Naive B cell (primary cell): ENCODE data around the gene SVOPL. TPM values are rescaled to one million over a fixed set of nuclear protein-coding genes. Genes with fewer than 3 reads are reported as not detected.
"Not testable (repeated sequence)": the region's sequence is repeated elsewhere in the genome, so short reads cannot be mapped to it uniquely, and the experiment has no call there.

Source experiments
- ATAC-seq, 2 donors: fragments of 150-1000 bp; cut with Tn5 transposase; 2 replicates each; pipeline ENCODE4 v1.10.0; 2021; ENCODE audit warnings: low read depth in 2 of 2, mild to moderate bottlenecking in 2 of 2, moderate library complexity in 2 of 2
- DNase-seq: peaks from one replicate; pipeline ENCODE4 v3.0.0; 2022
- H3K27ac Mint-ChIP-seq, 6 donors: one replicate each; pipeline ENCODE4 v1.8.0; 2020 to 2022; ENCODE audit warnings: mild to moderate bottlenecking in 6 of 6, mixed read lengths in 6 of 6, moderate library complexity in 5 of 6, inconsistent platforms in 2 of 6
- H3K27me3 Mint-ChIP-seq, 3 donors: one replicate each; pipeline ENCODE4 v1.8.0; 2021 to 2022; ENCODE audit warnings: mixed read lengths in 3 of 3, mild to moderate bottlenecking in 1 of 3
- H3K36me3 Mint-ChIP-seq, 2 donors: one replicate each; pipeline ENCODE4 v1.8.0; 2020 to 2022; ENCODE audit warnings: mixed read lengths in 2 of 2, inconsistent platforms in 1 of 2, mild to moderate bottlenecking in 1 of 2
- H3K4me1 Mint-ChIP-seq, 3 donors: one replicate each; pipeline ENCODE4 v1.8.0; 2020 to 2022; ENCODE audit warnings: mixed read lengths in 3 of 3, inconsistent platforms in 1 of 3, mild to moderate bottlenecking in 1 of 3, moderate library complexity in 1 of 3
- H3K4me3 Mint-ChIP-seq, 8 donors: one replicate each; pipeline ENCODE4 v1.8.0; 2020 to 2022; ENCODE audit warnings: mild to moderate bottlenecking in 8 of 8, mixed read lengths in 8 of 8, moderate library complexity in 8 of 8, inconsistent platforms in 2 of 8
- H3K9me3 Mint-ChIP-seq, 7 donors: one replicate each; pipeline ENCODE4 v1.8.0; 2020 to 2022; ENCODE audit warnings: mixed read lengths in 7 of 7, mild to moderate bottlenecking in 5 of 7, inconsistent platforms in 2 of 7, moderate library complexity in 1 of 7
- polyA plus RNA-seq, 6 donors: library from polyadenylated mRNA; unstranded; fragments of 300-500 nt; fragmentation: Illumina TruSeq; gene quantifications; one replicate each; pipeline ENCODE4 v1.2.3, GENCODE V29; 2021; ENCODE audit warnings: low read depth in 6 of 6

SVOPL gene
- not detected for polyA plus RNA-seq

- peaks cover 0 to 7% (median 1%) of the 10 kb centered on the region in 7 donors for H3K9me3 Mint-ChIP-seq
- H3K27me3 Mint-ChIP-seq: peaks cover 0 to 6% (median 0%) of the 10 kb centered on the region in 3 donors
- peaks cover 0 to 3% (median 0%) of the 10 kb centered on the region in 3 donors for H3K4me1 Mint-ChIP-seq
- ATAC-seq: no peak
- no peak within 1 kb of the TSS for H3K27ac Mint-ChIP-seq
- DNase-seq: no peak
- H3K36me3 Mint-ChIP-seq: no peaks in the 10 kb centered on the region
- H3K4me3 Mint-ChIP-seq: no peak within 1 kb of the TSS
Observed at GRCh38 chr7:138700857-138701536, at the start of gene SVOPL. Gene SVOPL (minus strand): TSS chr7:138701362. CDS start chr7:138679045, 22,317 bp downstream.

GRCh38 chr7:138750473-138750872 is 49.3 kb upstream of the SVOPL start:
- Mint-ChIP-seq H3K9me3 (peaks cover 0 to 6% (median 0%) of the 10 kb centered on the region in 7 donors), H3K36me3 (no peaks in the 10 kb centered on the region), H3K4me1 (peaks cover 0 to 11% (median 0%) of the 10 kb centered on the region in 3 donors), H3K4me3 (no peak overlapping the region), H3K27me3 (peaks cover 8 to 24% (median 20%) of the 10 kb centered on the region in 3 donors), H3K27ac (no peak overlapping the region)
- no peak for ATAC-seq
- no peak for DNase-seq

GRCh38 chr7:138749960-138750359 is 48.8 kb upstream of the SVOPL start:
- H3K36me3 Mint-ChIP-seq: no peaks in the 10 kb centered on the region
- peaks cover 0 to 6% (median 0%) of the 10 kb centered on the region in 7 donors for H3K9me3 Mint-ChIP-seq
- peak overlapping the region in 1 of 6 donors; percentile 47 for H3K27ac Mint-ChIP-seq
- no peak overlapping the region for H3K4me3 Mint-ChIP-seq
- ATAC-seq (no peak), DNase-seq (no peak)
- peaks cover 0 to 11% (median 0%) of the 10 kb centered on the region in 3 donors for H3K4me1 Mint-ChIP-seq
- peaks cover 8 to 24% (median 20%) of the 10 kb centered on the region in 3 donors for H3K27me3 Mint-ChIP-seq

- Mint-ChIP-seq H3K4me3 (no peak overlapping the region), H3K27ac (no peak overlapping the region), H3K27me3 (peaks cover 8 to 24% (median 20%) of the 10 kb centered on the region in 3 donors), H3K36me3 (no peaks in the 10 kb centered on the region), H3K9me3 (peaks cover 0 to 6% (median 0%) of the 10 kb centered on the region in 7 donors), H3K4me1 (peaks cover 0 to 11% (median 0%) of the 10 kb centered on the region in 3 donors)
- no peak for DNase-seq
- no peak for ATAC-seq
Observed at GRCh38 chr7:138748666-138749065, 47.5 kb upstream of the SVOPL start.

GRCh38 chr7:138746073-138746472 is 44.9 kb upstream of the SVOPL start:
- ATAC-seq (no peak), DNase-seq (no peak)
- no peak overlapping the region for H3K27ac Mint-ChIP-seq
- peaks cover 0 to 4% (median 0%) of the 10 kb centered on the region in 7 donors for H3K9me3 Mint-ChIP-seq
- no peak overlapping the region for H3K4me3 Mint-ChIP-seq
- no peaks in the 10 kb centered on the region for H3K4me1 Mint-ChIP-seq
- H3K27me3 Mint-ChIP-seq: peaks cover 8 to 19% (median 15%) of the 10 kb centered on the region in 3 donors
- H3K36me3 Mint-ChIP-seq: no peaks in the 10 kb centered on the region

GRCh38 chr7:138745189-138745588 is 44.0 kb upstream of the SVOPL start:
- H3K9me3 Mint-ChIP-seq: peaks cover 0 to 2% (median 0%) of the 10 kb centered on the region in 7 donors
- no peak overlapping the region for H3K4me3 Mint-ChIP-seq
- H3K27me3 Mint-ChIP-seq: peaks cover 6 to 10% (median 6%) of the 10 kb centered on the region in 3 donors
- ATAC-seq (no peak), DNase-seq (no peak)
- H3K27ac Mint-ChIP-seq: no peak overlapping the region
- no peaks in the 10 kb centered on the region for H3K36me3 Mint-ChIP-seq
- H3K4me1 Mint-ChIP-seq: no peaks in the 10 kb centered on the region

GRCh38 chr7:138741453-138741735 is 40.2 kb upstream of the SVOPL start:
- Mint-ChIP-seq H3K27me3 (peaks cover 3 to 11% (median 5%) of the 10 kb centered on the region in 3 donors), H3K27ac (no peak overlapping the region), H3K9me3 (peaks cover 0 to 7% (median 0%) of the 10 kb centered on the region in 7 donors), H3K36me3 (no peaks in the 10 kb centered on the region), H3K4me1 (peaks cover 0 to 4% (median 0%) of the 10 kb centered on the region in 3 donors), H3K4me3 (no peak overlapping the region)
- ATAC-seq (no peak), DNase-seq (no peak)

- no peak for ATAC-seq
- H3K27me3 Mint-ChIP-seq: peaks cover 3 to 11% (median 5%) of the 10 kb centered on the region in 3 donors
- peaks cover 0 to 4% (median 0%) of the 10 kb centered on the region in 3 donors for H3K4me1 Mint-ChIP-seq
- no peak overlapping the region for H3K4me3 Mint-ChIP-seq
- H3K36me3 Mint-ChIP-seq: no peaks in the 10 kb centered on the region
- peaks cover 0 to 7% (median 0%) of the 10 kb centered on the region in 7 donors for H3K9me3 Mint-ChIP-seq
- no peak overlapping the region for H3K27ac Mint-ChIP-seq
- no peak for DNase-seq
Observed at GRCh38 chr7:138739859-138740258, 38.7 kb upstream of the SVOPL start.

GRCh38 chr7:138738551-138739335 is 37.6 kb upstream of the SVOPL start:
- Mint-ChIP-seq H3K27ac (no peak overlapping the region), H3K36me3 (no peaks in the 10 kb centered on the region), H3K9me3 (peaks cover 0 to 7% (median 0%) of the 10 kb centered on the region in 7 donors), H3K27me3 (peaks cover 3 to 11% (median 5%) of the 10 kb centered on the region in 3 donors), H3K4me3 (no peak overlapping the region), H3K4me1 (peaks cover 0 to 4% (median 0%) of the 10 kb centered on the region in 3 donors)
- ATAC-seq (peak in 1 of 2 donors; percentile 66), DNase-seq (peak; percentile 30)

GRCh38 chr7:138738114-138738513 is 37.0 kb upstream of the SVOPL start:
- DNase-seq (no peak), ATAC-seq (no peak)
- H3K4me1 Mint-ChIP-seq: peaks cover 0 to 4% (median 0%) of the 10 kb centered on the region in 3 donors
- H3K9me3 Mint-ChIP-seq: peaks cover 0 to 7% (median 0%) of the 10 kb centered on the region in 7 donors
- no peak overlapping the region for H3K27ac Mint-ChIP-seq
- H3K27me3 Mint-ChIP-seq: peaks cover 3 to 11% (median 5%) of the 10 kb centered on the region in 3 donors
- H3K4me3 Mint-ChIP-seq: no peak overlapping the region
- H3K36me3 Mint-ChIP-seq: no peaks in the 10 kb centered on the region

GRCh38 chr7:138735399-138735798 is 34.2 kb upstream of the SVOPL start:
- DNase-seq: no peak
- no peak overlapping the region for H3K27ac Mint-ChIP-seq
- no peaks in the 10 kb centered on the region for H3K36me3 Mint-ChIP-seq
- no peak for ATAC-seq
- peaks cover 0 to 7% (median 0%) of the 10 kb centered on the region in 7 donors for H3K9me3 Mint-ChIP-seq
- peaks cover 0 to 4% (median 0%) of the 10 kb centered on the region in 3 donors for H3K4me1 Mint-ChIP-seq
- peaks cover 5 to 11% (median 7%) of the 10 kb centered on the region in 3 donors for H3K27me3 Mint-ChIP-seq
- no peak overlapping the region for H3K4me3 Mint-ChIP-seq

GRCh38 chr7:138731733-138732132 is 30.6 kb upstream of the SVOPL start:
- not testable (repeated sequence) for H3K27me3 Mint-ChIP-seq, H3K36me3 Mint-ChIP-seq

GRCh38 chr7:138729444-138729843 is 28.3 kb upstream of the SVOPL start:
- H3K36me3 Mint-ChIP-seq: no peaks in the 10 kb centered on the region

More at GRCh38 chr7:138731733-138732132, 30.6 kb upstream of the SVOPL start:
- ATAC-seq, H3K4me1 Mint-ChIP-seq, DNase-seq, H3K4me3 Mint-ChIP-seq, H3K27ac Mint-ChIP-seq, H3K9me3 Mint-ChIP-seq: not testable (repeated sequence)

More at GRCh38 chr7:138729444-138729843, 28.3 kb upstream of the SVOPL start:
- no peak overlapping the region for H3K4me3 Mint-ChIP-seq
- ATAC-seq (no peak), DNase-seq (no peak)
- peaks cover 0 to 4% (median 0%) of the 10 kb centered on the region in 3 donors for H3K27me3 Mint-ChIP-seq
- peaks cover 0 to 3% (median 0%) of the 10 kb centered on the region in 7 donors for H3K9me3 Mint-ChIP-seq
- no peak overlapping the region for H3K27ac Mint-ChIP-seq
- no peaks in the 10 kb centered on the region for H3K4me1 Mint-ChIP-seq
